ENCODE measurements around the gene ENAM.
"Not testable (repeated sequence)": the region's sequence is repeated elsewhere in the genome, so short reads cannot be mapped to it uniquely, and the experiment has no call there.

ENAM gene

DNA sequence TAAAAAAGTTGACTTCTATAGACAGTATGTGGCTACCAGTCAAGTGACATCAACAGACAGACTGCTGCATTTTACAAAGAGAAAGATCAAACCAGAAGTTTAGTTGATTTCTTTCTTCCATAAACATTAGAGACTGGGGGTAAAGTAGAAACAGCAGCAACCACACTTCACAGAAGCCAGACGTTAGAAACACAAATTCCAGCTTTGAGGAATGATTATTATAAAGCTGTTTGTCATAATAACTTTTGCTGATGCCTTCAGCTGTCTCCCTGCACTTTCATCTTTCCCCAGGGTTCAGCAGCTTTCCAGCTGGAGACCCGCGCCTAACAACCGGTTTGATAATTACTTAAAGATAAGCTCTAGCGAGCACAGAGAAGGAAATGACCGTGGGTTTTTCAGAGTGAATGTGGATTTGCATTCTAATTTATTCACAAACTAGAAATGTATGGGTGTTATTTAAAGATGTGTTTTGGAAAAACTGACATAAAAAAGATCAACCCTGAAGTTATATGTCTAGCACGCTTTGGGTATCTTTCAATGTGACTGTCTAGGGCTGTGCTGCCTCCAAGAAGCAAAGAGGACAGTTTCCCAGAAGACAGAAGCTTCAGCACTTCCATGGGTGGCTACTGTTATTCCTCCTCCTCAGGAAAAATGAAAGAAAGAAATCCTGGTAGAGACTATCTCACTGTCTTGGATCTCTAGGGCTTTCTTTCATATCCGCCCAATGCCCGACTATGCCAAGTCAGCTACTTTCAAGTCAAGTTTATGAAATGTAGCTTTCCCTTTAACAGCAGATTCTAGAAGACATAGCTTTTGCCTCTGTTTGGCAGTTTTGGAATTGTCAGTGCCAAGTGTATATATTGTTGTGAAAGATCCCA is 15.0 kb upstream of the ENAM start:
- H3K4me3 Mint-ChIP-seq: no peak overlapping the region
- no peaks in the 10 kb centered on the region for H3K36me3 Mint-ChIP-seq
- H3K9me3 Mint-ChIP-seq: no peaks in the 10 kb centered on the region
- H3K4me1 Mint-ChIP-seq: peaks cover 15% of the 10 kb centered on the region
- H3K27ac Mint-ChIP-seq: no peak overlapping the region
- H3K27me3 Mint-ChIP-seq: peaks cover 7% of the 10 kb centered on the region

GRCh38 chr4:70614184-70614555 is 14.4 kb upstream of the ENAM start:
- Mint-ChIP-seq H3K9me3 (no peaks in the 10 kb centered on the region), H3K36me3 (no peaks in the 10 kb centered on the region), H3K4me1 (peaks cover 15% of the 10 kb centered on the region), H3K27me3 (peaks cover 7% of the 10 kb centered on the region), H3K4me3 (no peak overlapping the region), H3K27ac (no peak overlapping the region)

- Mint-ChIP-seq H3K4me1 (no peaks in the 10 kb centered on the region), H3K4me3 (no peak overlapping the region), H3K36me3 (no peaks in the 10 kb centered on the region), H3K9me3 (no peaks in the 10 kb centered on the region), H3K27me3 (no peaks in the 10 kb centered on the region), H3K27ac (no peak overlapping the region)
Measured at GRCh38 chr4:70619288-70619687, 9.3 kb upstream of the ENAM start.

DNA sequence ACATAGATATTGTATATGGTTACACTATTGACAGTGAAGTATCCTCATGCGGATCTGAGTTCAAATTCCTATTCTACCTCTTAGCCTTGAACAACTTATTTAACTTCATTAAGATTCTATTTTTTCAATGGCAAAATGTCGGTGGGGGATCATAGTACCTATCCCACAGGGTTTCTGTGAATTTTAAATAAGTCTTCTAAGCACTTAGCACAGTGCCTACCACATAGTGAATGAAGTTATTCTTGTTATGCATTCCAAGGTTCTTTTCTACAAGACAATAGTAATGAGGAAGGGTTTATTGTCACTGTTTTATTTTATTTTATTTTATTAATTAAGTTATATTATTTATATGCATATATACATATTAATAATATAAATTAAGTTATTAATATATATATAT is 8.8 kb upstream of the ENAM start:
- H3K4me3 Mint-ChIP-seq: no peak overlapping the region
- H3K27ac Mint-ChIP-seq: no peak overlapping the region
- H3K27me3 Mint-ChIP-seq: no peaks in the 10 kb centered on the region
- no peaks in the 10 kb centered on the region for H3K36me3 Mint-ChIP-seq
- H3K4me1 Mint-ChIP-seq: no peaks in the 10 kb centered on the region
- no peaks in the 10 kb centered on the region for H3K9me3 Mint-ChIP-seq

DNA sequence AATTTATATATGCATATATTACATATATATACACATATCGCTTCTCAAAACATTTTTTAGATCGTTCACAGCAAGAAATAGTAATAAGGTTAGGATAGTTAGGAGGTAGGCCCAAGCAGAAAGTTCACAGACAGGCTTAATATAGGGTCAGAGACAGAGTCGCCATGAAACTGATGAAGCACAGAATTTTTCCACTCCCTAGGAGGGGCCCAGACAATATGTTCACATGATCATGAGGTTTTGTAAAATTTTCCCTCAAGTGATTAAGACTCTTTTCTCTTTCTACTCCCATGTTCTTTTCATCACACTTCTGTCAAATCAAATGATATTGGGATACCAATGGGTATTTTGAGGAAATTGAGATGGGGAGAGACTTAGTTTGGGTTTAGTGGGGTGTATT is 5.2 kb upstream of the ENAM start:
- Mint-ChIP-seq H3K9me3 (no peaks in the 10 kb centered on the region), H3K36me3 (no peaks in the 10 kb centered on the region), H3K27me3 (peaks cover 1% of the 10 kb centered on the region), H3K4me1 (no peaks in the 10 kb centered on the region), H3K4me3 (no peak overlapping the region), H3K27ac (peak overlapping the region; percentile 43)

- H3K27me3 Mint-ChIP-seq: peaks cover 1% of the 10 kb centered on the region
- no peak overlapping the region for H3K27ac Mint-ChIP-seq
- no peaks in the 10 kb centered on the region for H3K36me3 Mint-ChIP-seq
- H3K4me3 Mint-ChIP-seq: no peak overlapping the region
- no peaks in the 10 kb centered on the region for H3K9me3 Mint-ChIP-seq
- peaks cover 5% of the 10 kb centered on the region for H3K4me1 Mint-ChIP-seq
Measured at GRCh38 chr4:70624226-70624793, 4.2 kb upstream of the ENAM start.

GRCh38 chr4:70627620-70628019 is 924 bp upstream of the ENAM start:
- H3K4me1 Mint-ChIP-seq: peaks cover 5% of the 10 kb centered on the region
- H3K9me3 Mint-ChIP-seq: no peaks in the 10 kb centered on the region
- peaks cover 1% of the 10 kb centered on the region for H3K27me3 Mint-ChIP-seq
- H3K4me3 Mint-ChIP-seq: no peak overlapping the region
- H3K27ac Mint-ChIP-seq: no peak overlapping the region
- no peaks in the 10 kb centered on the region for H3K36me3 Mint-ChIP-seq

DNA sequence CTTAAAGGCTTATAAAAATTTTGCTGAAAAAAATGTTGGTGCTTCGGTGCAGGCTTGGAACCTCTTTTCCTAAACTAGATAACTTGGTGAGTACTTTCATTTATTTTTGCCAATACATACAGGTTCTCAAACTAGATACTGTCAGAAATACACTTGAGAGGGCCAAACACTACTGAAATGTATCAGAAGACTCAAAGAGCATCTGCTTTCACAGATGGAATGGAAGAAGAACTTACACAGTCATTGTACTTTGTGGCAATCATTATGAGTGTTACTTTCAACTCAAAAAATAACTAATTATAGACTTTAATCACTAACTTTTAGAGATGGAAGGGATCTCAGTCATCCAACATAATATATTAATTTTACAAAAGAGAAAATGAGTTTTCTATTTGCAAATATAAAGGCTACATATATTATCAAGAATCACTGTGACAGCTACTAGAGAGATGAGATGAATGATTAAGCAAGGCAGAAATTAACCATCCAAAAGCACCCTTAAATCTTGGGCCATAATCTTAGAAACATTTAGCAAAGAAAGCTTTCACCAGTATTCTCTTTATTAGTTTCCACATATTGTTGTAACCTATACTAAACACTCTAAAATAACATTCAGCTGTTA is 1.0 kb downstream of the ENAM start:
- Mint-ChIP-seq H3K27ac (no peak overlapping the region), H3K27me3 (peaks cover 5% of the 10 kb centered on the region), H3K4me3 (no peak overlapping the region), H3K36me3 (no peaks in the 10 kb centered on the region), H3K4me1 (peaks cover 5% of the 10 kb centered on the region), H3K9me3 (no peaks in the 10 kb centered on the region)

DNA sequence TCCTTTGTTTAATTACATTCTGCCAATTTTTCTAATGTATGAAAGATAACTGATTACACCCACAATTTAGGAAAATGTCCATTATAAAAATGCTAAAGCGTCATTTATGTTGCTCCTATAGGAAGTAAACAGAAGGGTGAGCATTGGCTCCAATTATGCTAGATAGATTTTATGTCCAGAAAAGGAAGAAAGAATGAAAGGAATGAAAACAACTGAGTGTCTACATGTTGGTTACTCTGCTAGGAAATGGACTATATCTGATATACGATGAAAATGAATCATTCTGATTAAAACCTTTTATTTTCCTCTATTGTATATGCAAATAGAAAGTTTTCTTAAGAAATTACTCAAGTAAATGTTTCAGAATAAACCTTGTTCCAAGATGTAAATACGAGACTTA is 1.6 kb downstream of the ENAM start:
- no peak overlapping the region for H3K4me3 Mint-ChIP-seq
- no peak overlapping the region for H3K27ac Mint-ChIP-seq
- H3K9me3 Mint-ChIP-seq: no peaks in the 10 kb centered on the region
- peaks cover 5% of the 10 kb centered on the region for H3K4me1 Mint-ChIP-seq
- H3K36me3 Mint-ChIP-seq: no peaks in the 10 kb centered on the region
- peaks cover 8% of the 10 kb centered on the region for H3K27me3 Mint-ChIP-seq

DNA sequence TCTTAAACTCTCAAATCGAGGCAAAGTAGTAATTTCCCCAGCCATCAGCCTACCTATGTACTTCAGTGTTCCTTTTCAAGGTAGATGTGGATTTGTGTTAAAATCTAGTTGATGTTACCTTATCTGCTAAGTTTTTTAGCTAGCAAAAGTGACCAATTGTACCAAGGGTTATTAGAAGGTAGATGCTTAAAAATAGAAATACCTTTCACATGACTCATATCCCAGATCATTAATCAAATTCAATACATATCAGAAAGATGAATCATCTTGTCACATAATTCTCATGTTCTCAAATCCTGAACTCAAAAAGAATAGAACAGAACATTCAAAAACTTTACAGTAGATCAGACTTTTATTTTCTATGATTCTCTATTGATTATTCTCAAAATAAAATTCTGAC is 3.5 kb downstream of the ENAM start:
- H3K27ac Mint-ChIP-seq: no peak overlapping the region

DNA sequence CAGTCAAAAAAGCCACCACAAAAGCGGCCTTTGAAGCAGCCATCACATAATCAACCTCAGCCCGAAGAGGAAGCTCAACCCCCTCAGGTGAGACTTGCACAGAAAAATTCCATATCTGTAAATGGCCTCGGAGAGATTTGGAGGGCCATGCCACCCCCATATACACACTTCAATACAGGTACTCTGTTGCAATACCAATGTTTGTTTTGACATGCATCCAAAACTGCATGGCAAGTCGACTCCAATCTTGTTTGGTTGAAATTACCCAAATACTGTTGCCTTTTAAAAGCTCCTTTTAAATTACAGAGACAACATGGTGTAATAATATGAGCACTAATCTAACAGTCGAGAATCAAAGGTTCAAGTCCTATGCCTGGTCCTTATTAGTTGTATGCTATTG is 5.9 kb downstream of the ENAM start:
- peaks cover 8% of the 10 kb centered on the region for H3K27me3 Mint-ChIP-seq
- no peaks in the 10 kb centered on the region for H3K9me3 Mint-ChIP-seq
- no peak overlapping the region for H3K4me3 Mint-ChIP-seq
- no peaks in the 10 kb centered on the region for H3K4me1 Mint-ChIP-seq
- no peaks in the 10 kb centered on the region for H3K36me3 Mint-ChIP-seq
- no peak overlapping the region for H3K27ac Mint-ChIP-seq

More for the DNA sequence above, 3.5 kb downstream of the ENAM start:
- Mint-ChIP-seq H3K27me3 (peaks cover 8% of the 10 kb centered on the region), H3K4me3 (no peak overlapping the region), H3K4me1 (peaks cover 5% of the 10 kb centered on the region), H3K9me3 (no peaks in the 10 kb centered on the region), H3K36me3 (no peaks in the 10 kb centered on the region)

- no peak overlapping the region for H3K27ac Mint-ChIP-seq
- H3K27me3 Mint-ChIP-seq: peaks cover 8% of the 10 kb centered on the region
- no peaks in the 10 kb centered on the region for H3K36me3 Mint-ChIP-seq
- H3K4me1 Mint-ChIP-seq: no peaks in the 10 kb centered on the region
- H3K4me3 Mint-ChIP-seq: no peak overlapping the region
- no peaks in the 10 kb centered on the region for H3K9me3 Mint-ChIP-seq
Measured at GRCh38 chr4:70637239-70637913, 8.8 kb downstream of the ENAM start.

DNA sequence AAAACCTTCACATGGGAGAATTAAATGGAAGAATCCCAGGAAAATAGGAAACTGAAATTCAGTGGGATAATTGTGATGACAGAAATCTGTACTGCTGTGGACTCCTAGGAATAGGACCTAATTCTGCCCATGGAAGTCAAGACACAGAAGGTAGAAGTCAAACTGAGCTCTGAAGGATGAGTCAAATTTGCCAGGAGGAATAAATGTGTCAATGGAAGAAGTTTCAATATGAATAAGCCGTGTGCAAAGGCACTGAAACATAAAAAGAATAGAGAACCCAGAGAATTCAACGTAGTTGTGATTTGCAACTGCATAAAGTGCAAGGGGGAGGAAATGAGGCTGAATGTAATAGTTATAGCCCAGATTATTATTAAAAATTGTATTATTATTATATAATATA is 11.6 kb downstream of the ENAM start:
- Mint-ChIP-seq H3K4me3 (no peak overlapping the region), H3K27ac (peak overlapping the region; percentile 63), H3K9me3 (no peaks in the 10 kb centered on the region), H3K4me1 (no peaks in the 10 kb centered on the region), H3K27me3 (peaks cover 1% of the 10 kb centered on the region), H3K36me3 (no peaks in the 10 kb centered on the region)

DNA sequence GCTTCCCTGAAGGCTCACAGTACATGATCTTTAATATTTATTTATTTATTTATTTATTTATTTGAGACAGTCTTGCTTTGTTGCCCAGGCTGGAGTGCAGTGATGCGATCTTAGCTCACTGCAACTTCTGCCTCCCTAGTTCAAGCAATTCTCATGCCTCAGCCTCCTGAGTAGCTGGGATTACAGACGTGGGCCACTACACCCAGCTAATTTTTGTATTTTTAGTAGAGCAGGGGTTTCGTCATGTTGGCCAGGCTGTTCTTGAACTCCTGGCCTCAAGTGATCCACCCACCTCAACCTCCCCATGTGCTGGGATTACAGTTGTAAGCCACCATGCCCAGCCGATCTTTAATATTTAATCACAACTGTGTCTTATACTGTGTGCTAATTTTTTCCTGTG is 22.2 kb downstream of the ENAM start:
- not testable (repeated sequence) for H3K9me3 Mint-ChIP-seq, H3K27me3 Mint-ChIP-seq, H3K4me3 Mint-ChIP-seq, H3K4me1 Mint-ChIP-seq, H3K27ac Mint-ChIP-seq, H3K36me3 Mint-ChIP-seq

- no peak overlapping the region for H3K4me3 Mint-ChIP-seq
- H3K36me3 Mint-ChIP-seq: no peaks in the 10 kb centered on the region
- H3K4me1 Mint-ChIP-seq: no peaks in the 10 kb centered on the region
- no peaks in the 10 kb centered on the region for H3K27me3 Mint-ChIP-seq
- no peaks in the 10 kb centered on the region for H3K9me3 Mint-ChIP-seq
- H3K27ac Mint-ChIP-seq: no peak overlapping the region
Measured at GRCh38 chr4:70651864-70652506, 23.4 kb downstream of the ENAM start.
